Astrocyte of the spinal cord (primary cell): ENCODE measurements around the gene MPHOSPH9.

Experiments
- DNase-seq: peaks from one replicate; pipeline ENCODE4 v3.0.0; 2011; ENCODE audit warnings: low read depth, low spot score
- H3K4me3 ChIP-seq: 2 replicates; pipeline ENCODE4 v1.5.1; 2011; ENCODE audit warnings: low read depth, mild to moderate bottlenecking, low read length, moderate library complexity
- in situ Hi-C: cut with HindIII; loops from 2 replicates; pipeline ENCODE4 v1.10.0; 2017; ENCODE audit warnings: low sequenced_read_pairs
- TF ChIP-seq, protein P1 (sequence below): IDR thresholded peaks from 2 replicates; pipeline ENCODE4 v1.5.1; 2012; ENCODE audit warnings: low read depth, mild to moderate bottlenecking, low read length, inconsistent platforms

MPHOSPH9 gene

GRCh38 chr12:123150275-123150743 is 82.6 kb downstream of the MPHOSPH9 start:
- TF ChIP-seq, protein P1, sequence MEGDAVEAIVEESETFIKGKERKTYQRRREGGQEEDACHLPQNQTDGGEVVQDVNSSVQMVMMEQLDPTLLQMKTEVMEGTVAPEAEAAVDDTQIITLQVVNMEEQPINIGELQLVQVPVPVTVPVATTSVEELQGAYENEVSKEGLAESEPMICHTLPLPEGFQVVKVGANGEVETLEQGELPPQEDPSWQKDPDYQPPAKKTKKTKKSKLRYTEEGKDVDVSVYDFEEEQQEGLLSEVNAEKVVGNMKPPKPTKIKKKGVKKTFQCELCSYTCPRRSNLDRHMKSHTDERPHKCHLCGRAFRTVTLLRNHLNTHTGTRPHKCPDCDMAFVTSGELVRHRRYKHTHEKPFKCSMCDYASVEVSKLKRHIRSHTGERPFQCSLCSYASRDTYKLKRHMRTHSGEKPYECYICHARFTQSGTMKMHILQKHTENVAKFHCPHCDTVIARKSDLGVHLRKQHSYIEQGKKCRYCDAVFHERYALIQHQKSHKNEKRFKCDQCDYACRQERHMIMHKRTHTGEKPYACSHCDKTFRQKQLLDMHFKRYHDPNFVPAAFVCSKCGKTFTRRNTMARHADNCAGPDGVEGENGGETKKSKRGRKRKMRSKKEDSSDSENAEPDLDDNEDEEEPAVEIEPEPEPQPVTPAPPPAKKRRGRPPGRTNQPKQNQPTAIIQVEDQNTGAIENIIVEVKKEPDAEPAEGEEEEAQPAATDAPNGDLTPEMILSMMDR = no peak
- H3K4me3 ChIP-seq = peak overlapping the region; percentile 57
- no peak for DNase-seq
- in situ Hi-C loops = no loop called here

DNA sequence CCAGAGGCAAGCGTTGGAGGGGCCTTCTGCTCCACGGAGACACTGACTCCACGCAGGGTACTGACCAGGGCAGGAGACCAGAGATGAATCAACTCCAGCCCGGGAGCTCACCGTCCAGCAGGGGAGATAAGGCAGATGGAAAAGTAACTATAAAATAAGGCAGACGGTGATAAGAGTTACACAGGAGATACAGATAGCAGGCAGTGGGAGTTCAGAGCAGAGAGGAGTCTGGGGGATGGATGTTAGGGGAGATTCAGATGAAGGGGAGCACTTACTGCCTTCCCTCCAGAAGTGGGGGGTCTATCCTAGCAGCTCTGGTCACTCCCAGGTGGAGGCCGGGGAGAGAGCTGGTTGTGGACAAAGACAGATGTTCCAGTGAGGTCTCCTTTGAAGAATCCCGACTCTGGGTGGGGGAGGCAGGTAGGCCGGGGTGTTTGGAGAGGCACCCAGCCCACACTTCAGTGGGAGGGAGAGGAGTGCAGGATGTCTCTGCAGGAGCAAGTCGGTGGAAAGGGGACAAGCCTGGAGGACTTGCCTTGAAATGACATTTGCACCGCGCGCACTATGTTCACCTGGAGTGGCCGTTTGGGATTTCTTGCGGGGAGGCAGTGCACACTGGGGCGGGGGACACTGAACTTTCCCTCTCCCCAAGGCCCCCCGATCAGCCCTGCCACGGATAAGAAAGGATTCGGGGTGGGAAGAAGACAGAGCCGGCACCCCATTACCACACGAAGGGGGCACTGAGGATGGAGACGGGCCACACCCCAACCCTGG is 83.3 kb downstream of the MPHOSPH9 start:
- H3K4me3 ChIP-seq = peak overlapping the region; percentile 57
- TF ChIP-seq, protein P1 = no peak
- in situ Hi-C loops = no loop called here
- DNase-seq = no peak

GRCh38 chr12:123149088-123149487 is 83.9 kb downstream of the MPHOSPH9 start:
- no peak for DNase-seq
- in situ Hi-C loops = no loop called here
- no peak overlapping the region for H3K4me3 ChIP-seq
- TF ChIP-seq, protein P1 = no peak

GRCh38 chr12:123148655-123149054 is 84.3 kb downstream of the MPHOSPH9 start:
- TF ChIP-seq, protein P1 = no peak
- DNase-seq = no peak
- in situ Hi-C loops = no loop called here
- no peak overlapping the region for H3K4me3 ChIP-seq

DNA sequence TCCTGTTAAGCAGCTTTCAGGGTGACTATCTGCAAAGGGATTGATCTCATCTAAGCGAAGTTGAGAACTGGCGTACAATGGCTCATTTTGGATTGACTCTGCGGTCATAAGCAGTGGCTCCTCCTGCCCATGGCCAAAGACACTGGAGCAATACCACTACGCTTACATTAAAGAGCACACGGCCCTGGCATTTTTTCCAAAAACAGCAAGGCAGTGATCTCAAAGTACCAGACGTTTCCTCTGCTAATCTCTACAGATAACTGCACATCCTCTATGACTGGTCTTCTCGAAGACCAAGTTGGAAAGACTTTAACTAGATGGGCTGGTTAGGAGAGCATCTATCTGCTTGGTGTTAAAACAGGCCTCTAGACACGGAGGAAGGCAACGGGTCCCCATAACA is 84.7 kb downstream of the MPHOSPH9 start:
- DNase-seq = no peak

DNA sequence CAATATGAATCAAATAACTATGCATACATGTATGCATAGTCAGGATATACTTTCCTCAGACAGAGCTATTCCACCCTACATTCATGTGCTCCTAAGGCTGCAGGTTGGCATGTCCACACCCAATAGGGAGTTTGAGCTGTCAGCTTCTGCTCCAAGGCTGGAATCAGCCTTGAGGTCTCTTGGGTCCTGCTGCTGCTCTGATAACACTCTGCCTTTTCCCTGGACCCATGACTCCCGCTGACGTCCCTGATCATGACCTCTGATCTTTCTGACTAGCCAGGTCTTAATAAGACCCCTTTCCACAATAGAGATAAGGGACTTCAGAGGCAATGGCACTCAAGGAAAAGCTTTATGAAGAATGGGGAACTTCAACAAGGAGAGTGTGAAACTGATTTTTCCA is 87.7 kb downstream of the MPHOSPH9 start:
- DNase-seq = no peak
- in situ Hi-C loops = no loop called here
- TF ChIP-seq, protein P1 = no peak
- H3K4me3 ChIP-seq = no peak overlapping the region

More for the DNA sequence above, 84.7 kb downstream of the MPHOSPH9 start:
- no peak overlapping the region for H3K4me3 ChIP-seq
- TF ChIP-seq, protein P1 = no peak
- in situ Hi-C loops = no loop called here
